ENCODE measurements around the gene AMIGO2. TPM values are rescaled to one million over a fixed set of nuclear protein-coding genes. Genes with fewer than 3 reads are reported as not detected.

Gene AMIGO2
- total and polyA plus RNA-seq, 2 experiments from 2014 or later: 1.8 to 3.8 TPM

DNA sequence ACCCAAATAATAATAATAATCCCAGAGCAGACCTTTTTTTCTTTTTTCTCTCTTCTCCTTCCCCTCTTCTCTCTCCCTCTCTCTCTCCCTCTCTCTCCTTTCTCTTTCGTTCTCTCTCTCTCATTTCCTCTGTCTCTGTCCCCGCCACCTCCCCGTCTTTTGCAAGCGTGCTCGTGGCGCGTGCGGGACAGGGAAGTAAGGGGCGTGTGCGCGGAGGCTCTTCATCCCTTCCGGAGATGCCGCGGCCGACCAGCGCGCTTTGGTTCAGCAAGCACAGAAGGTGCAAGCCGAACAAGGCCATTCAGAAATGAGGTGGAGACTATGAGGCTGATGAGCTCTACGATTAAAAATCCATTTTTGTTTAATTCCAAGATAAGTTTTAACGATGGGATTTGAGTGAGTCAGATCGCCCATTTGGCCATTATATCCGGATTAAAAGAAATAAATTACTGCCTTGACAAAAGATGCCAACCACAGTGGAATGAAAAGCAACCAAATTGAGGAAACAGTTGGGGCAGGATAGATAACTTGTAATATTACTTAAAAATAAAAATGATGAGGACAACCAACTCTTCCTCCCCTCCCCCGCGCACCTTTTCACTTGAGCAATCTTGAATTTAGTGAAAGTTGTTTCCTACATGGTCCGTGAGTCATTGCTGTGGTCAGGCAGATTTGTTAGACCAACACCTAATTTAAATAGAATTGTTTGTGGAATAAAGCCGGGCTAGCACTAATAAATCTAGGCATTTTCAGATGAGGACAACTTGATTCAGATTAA is 1.2 kb upstream of the AMIGO2 start:
- Mint-ChIP-seq H3K9me3 (no peaks in the 10 kb centered on the region), H3K36me3 (ENCODE audit: low read depth) (no peaks in the 10 kb centered on the region), H3K4me3 (peak overlapping the region; percentile 87), H3K27ac (no peak overlapping the region), H3K4me1 (peaks cover 50% of the 10 kb centered on the region), H3K27me3 (ENCODE audit: insufficient read depth, low read depth, poor library complexity) (peaks cover 21% of the 10 kb centered on the region)
- no peaks in the 10 kb centered on the region for H4K20me1 ChIP-seq (replicated peaks; ENCODE audit: insufficient read depth)
- H2AFZ ChIP-seq: peak overlapping the region; percentile 98
- peak overlapping the region; percentile 85 for H3K4me3 ChIP-seq
- no peaks in the 10 kb centered on the region for H3K79me2 ChIP-seq (replicated peaks; ENCODE audit: insufficient read depth)
- no peak overlapping the region for H3K27ac ChIP-seq (ENCODE audit: low read depth)
- ATAC-seq: peak; percentile 33
- peaks cover 30% of the 10 kb centered on the region for H3K4me1 ChIP-seq (ENCODE audit: insufficient read depth)
- H3K4me2 ChIP-seq: peak overlapping the region; percentile 95
- H3K9me2 ChIP-seq (ENCODE audit: insufficient read depth): no peaks in the 10 kb centered on the region
- TF ChIP-seq ZNF114 (CRISPR knock-in tag; IDR thresholded peaks at IDR 0.05): no peak
- TF ChIP-seq, protein P1, sequence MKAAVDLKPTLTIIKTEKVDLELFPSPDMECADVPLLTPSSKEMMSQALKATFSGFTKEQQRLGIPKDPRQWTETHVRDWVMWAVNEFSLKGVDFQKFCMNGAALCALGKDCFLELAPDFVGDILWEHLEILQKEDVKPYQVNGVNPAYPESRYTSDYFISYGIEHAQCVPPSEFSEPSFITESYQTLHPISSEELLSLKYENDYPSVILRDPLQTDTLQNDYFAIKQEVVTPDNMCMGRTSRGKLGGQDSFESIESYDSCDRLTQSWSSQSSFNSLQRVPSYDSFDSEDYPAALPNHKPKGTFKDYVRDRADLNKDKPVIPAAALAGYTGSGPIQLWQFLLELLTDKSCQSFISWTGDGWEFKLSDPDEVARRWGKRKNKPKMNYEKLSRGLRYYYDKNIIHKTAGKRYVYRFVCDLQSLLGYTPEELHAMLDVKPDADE (IDR thresholded peaks at IDR 0.05): no peak
- TF ChIP-seq NANOG (IDR thresholded peaks at IDR 0.05; ENCODE audit: borderline replicate concordance): no peak
- no peak for TF ChIP-seq CREB1 (CRISPR knock-in tag; IDR thresholded peaks at IDR 0.05; ENCODE audit: low read depth)
- TF ChIP-seq, protein P2, sequence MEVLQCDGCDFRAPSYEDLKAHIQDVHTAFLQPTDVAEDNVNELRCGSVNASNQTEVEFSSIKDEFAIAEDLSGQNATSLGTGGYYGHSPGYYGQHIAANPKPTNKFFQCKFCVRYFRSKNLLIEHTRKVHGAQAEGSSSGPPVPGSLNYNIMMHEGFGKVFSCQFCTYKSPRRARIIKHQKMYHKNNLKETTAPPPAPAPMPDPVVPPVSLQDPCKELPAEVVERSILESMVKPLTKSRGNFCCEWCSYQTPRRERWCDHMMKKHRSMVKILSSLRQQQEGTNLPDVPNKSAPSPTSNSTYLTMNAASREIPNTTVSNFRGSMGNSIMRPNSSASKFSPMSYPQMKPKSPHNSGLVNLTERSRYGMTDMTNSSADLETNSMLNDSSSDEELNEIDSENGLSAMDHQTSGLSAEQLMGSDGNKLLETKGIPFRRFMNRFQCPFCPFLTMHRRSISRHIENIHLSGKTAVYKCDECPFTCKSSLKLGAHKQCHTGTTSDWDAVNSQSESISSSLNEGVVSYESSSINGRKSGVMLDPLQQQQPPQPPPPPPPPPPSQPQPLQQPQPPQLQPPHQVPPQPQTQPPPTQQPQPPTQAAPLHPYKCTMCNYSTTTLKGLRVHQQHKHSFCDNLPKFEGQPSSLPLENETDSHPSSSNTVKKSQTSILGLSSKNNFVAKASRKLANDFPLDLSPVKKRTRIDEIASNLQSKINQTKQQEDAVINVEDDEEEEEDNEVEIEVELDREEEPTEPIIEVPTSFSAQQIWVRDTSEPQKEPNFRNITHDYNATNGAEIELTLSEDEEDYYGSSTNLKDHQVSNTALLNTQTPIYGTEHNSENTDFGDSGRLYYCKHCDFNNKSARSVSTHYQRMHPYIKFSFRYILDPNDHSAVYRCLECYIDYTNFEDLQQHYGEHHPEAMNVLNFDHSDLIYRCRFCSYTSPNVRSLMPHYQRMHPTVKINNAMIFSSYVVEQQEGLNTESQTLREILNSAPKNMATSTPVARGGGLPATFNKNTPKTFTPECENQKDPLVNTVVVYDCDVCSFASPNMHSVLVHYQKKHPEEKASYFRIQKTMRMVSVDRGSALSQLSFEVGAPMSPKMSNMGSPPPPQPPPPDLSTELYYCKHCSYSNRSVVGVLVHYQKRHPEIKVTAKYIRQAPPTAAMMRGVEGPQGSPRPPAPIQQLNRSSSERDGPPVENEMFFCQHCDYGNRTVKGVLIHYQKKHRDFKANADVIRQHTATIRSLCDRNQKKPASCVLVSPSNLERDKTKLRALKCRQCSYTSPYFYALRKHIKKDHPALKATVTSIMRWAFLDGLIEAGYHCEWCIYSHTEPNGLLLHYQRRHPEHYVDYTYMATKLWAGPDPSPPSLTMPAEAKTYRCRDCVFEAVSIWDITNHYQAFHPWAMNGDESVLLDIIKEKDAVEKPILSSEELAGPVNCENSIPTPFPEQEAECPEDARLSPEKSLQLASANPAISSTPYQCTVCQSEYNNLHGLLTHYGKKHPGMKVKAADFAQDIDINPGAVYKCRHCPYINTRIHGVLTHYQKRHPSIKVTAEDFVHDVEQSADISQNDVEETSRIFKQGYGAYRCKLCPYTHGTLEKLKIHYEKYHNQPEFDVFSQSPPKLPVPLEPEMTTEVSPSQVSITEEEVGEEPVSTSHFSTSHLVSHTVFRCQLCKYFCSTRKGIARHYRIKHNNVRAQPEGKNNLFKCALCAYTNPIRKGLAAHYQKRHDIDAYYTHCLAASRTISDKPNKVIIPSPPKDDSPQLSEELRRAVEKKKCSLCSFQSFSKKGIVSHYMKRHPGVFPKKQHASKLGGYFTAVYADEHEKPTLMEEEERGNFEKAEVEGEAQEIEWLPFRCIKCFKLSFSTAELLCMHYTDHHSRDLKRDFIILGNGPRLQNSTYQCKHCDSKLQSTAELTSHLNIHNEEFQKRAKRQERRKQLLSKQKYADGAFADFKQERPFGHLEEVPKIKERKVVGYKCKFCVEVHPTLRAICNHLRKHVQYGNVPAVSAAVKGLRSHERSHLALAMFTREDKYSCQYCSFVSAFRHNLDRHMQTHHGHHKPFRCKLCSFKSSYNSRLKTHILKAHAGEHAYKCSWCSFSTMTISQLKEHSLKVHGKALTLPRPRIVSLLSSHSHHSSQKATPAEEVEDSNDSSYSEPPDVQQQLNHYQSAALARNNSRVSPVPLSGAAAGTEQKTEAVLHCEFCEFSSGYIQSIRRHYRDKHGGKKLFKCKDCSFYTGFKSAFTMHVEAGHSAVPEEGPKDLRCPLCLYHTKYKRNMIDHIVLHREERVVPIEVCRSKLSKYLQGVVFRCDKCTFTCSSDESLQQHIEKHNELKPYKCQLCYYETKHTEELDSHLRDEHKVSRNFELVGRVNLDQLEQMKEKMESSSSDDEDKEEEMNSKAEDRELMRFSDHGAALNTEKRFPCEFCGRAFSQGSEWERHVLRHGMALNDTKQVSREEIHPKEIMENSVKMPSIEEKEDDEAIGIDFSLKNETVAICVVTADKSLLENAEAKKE (CRISPR knock-in tag; IDR thresholded peaks at IDR 0.05): no peak
- TF ChIP-seq, protein P3, sequence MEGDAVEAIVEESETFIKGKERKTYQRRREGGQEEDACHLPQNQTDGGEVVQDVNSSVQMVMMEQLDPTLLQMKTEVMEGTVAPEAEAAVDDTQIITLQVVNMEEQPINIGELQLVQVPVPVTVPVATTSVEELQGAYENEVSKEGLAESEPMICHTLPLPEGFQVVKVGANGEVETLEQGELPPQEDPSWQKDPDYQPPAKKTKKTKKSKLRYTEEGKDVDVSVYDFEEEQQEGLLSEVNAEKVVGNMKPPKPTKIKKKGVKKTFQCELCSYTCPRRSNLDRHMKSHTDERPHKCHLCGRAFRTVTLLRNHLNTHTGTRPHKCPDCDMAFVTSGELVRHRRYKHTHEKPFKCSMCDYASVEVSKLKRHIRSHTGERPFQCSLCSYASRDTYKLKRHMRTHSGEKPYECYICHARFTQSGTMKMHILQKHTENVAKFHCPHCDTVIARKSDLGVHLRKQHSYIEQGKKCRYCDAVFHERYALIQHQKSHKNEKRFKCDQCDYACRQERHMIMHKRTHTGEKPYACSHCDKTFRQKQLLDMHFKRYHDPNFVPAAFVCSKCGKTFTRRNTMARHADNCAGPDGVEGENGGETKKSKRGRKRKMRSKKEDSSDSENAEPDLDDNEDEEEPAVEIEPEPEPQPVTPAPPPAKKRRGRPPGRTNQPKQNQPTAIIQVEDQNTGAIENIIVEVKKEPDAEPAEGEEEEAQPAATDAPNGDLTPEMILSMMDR (conservative IDR thresholded peaks at IDR 0.05; ENCODE audit: low read depth in 2 of 2): no peak
- TF ChIP-seq STAT1 (IDR thresholded peaks at IDR 0.05; ENCODE audit: unreplicated experiment): no peak
- TF ChIP-seq, protein P4, sequence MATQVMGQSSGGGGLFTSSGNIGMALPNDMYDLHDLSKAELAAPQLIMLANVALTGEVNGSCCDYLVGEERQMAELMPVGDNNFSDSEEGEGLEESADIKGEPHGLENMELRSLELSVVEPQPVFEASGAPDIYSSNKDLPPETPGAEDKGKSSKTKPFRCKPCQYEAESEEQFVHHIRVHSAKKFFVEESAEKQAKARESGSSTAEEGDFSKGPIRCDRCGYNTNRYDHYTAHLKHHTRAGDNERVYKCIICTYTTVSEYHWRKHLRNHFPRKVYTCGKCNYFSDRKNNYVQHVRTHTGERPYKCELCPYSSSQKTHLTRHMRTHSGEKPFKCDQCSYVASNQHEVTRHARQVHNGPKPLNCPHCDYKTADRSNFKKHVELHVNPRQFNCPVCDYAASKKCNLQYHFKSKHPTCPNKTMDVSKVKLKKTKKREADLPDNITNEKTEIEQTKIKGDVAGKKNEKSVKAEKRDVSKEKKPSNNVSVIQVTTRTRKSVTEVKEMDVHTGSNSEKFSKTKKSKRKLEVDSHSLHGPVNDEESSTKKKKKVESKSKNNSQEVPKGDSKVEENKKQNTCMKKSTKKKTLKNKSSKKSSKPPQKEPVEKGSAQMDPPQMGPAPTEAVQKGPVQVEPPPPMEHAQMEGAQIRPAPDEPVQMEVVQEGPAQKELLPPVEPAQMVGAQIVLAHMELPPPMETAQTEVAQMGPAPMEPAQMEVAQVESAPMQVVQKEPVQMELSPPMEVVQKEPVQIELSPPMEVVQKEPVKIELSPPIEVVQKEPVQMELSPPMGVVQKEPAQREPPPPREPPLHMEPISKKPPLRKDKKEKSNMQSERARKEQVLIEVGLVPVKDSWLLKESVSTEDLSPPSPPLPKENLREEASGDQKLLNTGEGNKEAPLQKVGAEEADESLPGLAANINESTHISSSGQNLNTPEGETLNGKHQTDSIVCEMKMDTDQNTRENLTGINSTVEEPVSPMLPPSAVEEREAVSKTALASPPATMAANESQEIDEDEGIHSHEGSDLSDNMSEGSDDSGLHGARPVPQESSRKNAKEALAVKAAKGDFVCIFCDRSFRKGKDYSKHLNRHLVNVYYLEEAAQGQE (IDR thresholded peaks at IDR 0.05; ENCODE audit: unreplicated experiment): no peak
- TF ChIP-seq ZNF331 (CRISPR knock-in tag; IDR thresholded peaks at IDR 0.05; ENCODE audit: low read depth): no peak
- no peak for TF ChIP-seq EZH2 (IDR thresholded peaks at IDR 0.05; ENCODE audit: low read depth, unreplicated experiment)
- no peak for TF ChIP-seq EZH2phosphoT487 (IDR thresholded peaks at IDR 0.05; ENCODE audit: unreplicated experiment)
- TF ChIP-seq POLR2AphosphoS5 (IDR thresholded peaks at IDR 0.05; ENCODE audit: low read depth): no peak
- TF ChIP-seq JUNB (IDR thresholded peaks at IDR 0.05; ENCODE audit: unreplicated experiment): no peak
- no peaks in the 10 kb centered on the region for H3F3A ChIP-seq (replicated peaks; ENCODE audit: low read depth)
- DNase-seq (ENCODE audit: low spot score): peak; percentile 53
- H3K36me3 ChIP-seq (ENCODE audit: insufficient read depth): no peaks in the 10 kb centered on the region
- peaks cover 36% of the 10 kb centered on the region for H3K27me3 ChIP-seq (ENCODE audit: insufficient read depth)
